H1 (cell line): ENCODE data around the gene CD99. TPM values are rescaled to one million over a fixed set of nuclear protein-coding genes. Genes with fewer than 3 reads are reported as not detected.

Experiments used
- CTCF ChIA-PET: fragments of 300-600 bp; sonication (Branson Sonifier 250); formaldehyde crosslinking; loops from one replicate; lab custom pipeline; 2021; ENCODE audit not compliant: partially characterized antibody; lab: Charles Lee
- POLR2A ChIA-PET: fragments of 300-600 bp; sonication (Branson Sonifier 250); formaldehyde crosslinking; loops from one replicate; lab custom pipeline; 2021; ENCODE audit warnings: inconsistent platforms; ENCODE audit not compliant: partially characterized antibody; lab: Charles Lee
- DNase-seq, 2 experiments: peaks; one replicate each; pipeline versions ENCODE4 v3.0.0 to v3.0.0-alpha.2; 2010 to 2022; ENCODE audit warnings: low spot score in 2 of 2, low read depth in 1 of 2, mixed read lengths in 1 of 2
- FAIRE-seq: peaks from 2 replicates; lab custom pipeline; 2011; peaks lifted over from hg19 to GRCh38; lab: Jason Lieb, UNC
- H2AFZ ChIP-seq: 2 replicates; pipeline ENCODE4 v1.8.1; 2012; ENCODE audit warnings: low read length, inconsistent platforms
- H2AK5ac ChIP-seq: 2 replicates; pipeline ENCODE4 v1.6.1; 2013; ENCODE audit warnings: low read depth, low read length
- H2BK120ac ChIP-seq: replicated peaks from 2 replicates; pipeline ENCODE3; 2013; ENCODE audit warnings: low read depth, low read length, inconsistent platforms
- H2BK12ac ChIP-seq: 2 replicates; pipeline ENCODE4 v1.6.1; 2013; ENCODE audit warnings: low read depth, low read length
- H2BK15ac ChIP-seq: 2 replicates; pipeline ENCODE4 v1.6.1; 2013; ENCODE audit warnings: low read length
- H2BK20ac ChIP-seq: 2 replicates; pipeline ENCODE4 v1.6.1; 2013; ENCODE audit warnings: low read length
- H2BK5ac ChIP-seq: 2 replicates; pipeline ENCODE4 v1.6.1; 2013; ENCODE audit warnings: low read depth, low read length
- H3K14ac ChIP-seq: 2 replicates; pipeline ENCODE4 v1.6.1; 2013; ENCODE audit warnings: inconsistent platforms; ENCODE audit not compliant: insufficient read length
- H3K18ac ChIP-seq: 2 replicates; pipeline ENCODE4 v1.6.1; 2013; ENCODE audit warnings: low read length; ENCODE audit errors: extremely low read depth
- H3K23ac ChIP-seq: 2 replicates; pipeline ENCODE4 v1.6.1; 2013; ENCODE audit warnings: inconsistent platforms; ENCODE audit not compliant: insufficient read length
- H3K23me2 ChIP-seq: 2 replicates; pipeline ENCODE4 v1.6.1; 2013; ENCODE audit warnings: low read depth, low read length
- H3K27ac ChIP-seq: 2 replicates; pipeline ENCODE4 v1.6.1; 2011; ENCODE audit warnings: low read depth, low read length, inconsistent platforms
- H3K27me3 ChIP-seq, 4 experiments: replicated peaks in 1 of 4; 1 replicate in 1 of 4; 2 replicates in 3 of 4; pipeline versions ENCODE4 v1.6.1 to v1.8.1; 2011 to 2013; ENCODE audit warnings: low read length in 3 of 4, mild to moderate bottlenecking in 3 of 4, inconsistent platforms in 2 of 4, mixed read lengths in 2 of 4, moderate library complexity in 1 of 4; ENCODE audit not compliant: control insufficient read depth in 3 of 4, insufficient read depth in 3 of 4; ENCODE audit errors: extremely low read depth in 1 of 4
- H3K36me3 ChIP-seq, 4 experiments: 2 replicates each; pipeline versions ENCODE4 v1.6.1 to v1.8.1; 2011 to 2013; ENCODE audit warnings: mild to moderate bottlenecking in 4 of 4, low read length in 3 of 4, moderate library complexity in 2 of 4, control low read depth in 1 of 4, inconsistent platforms in 1 of 4; ENCODE audit not compliant: insufficient read depth in 4 of 4, control insufficient read depth in 2 of 4
- H3K4ac ChIP-seq: replicated peaks from 2 replicates; pipeline ENCODE3; 2013; ENCODE audit warnings: low read length, low read depth, mixed read lengths, inconsistent platforms; ENCODE audit not compliant: insufficient read length
- H3K4me1 ChIP-seq, 4 experiments: replicated peaks in 1 of 4; 1 replicate in 1 of 4; 2 replicates in 3 of 4; pipeline versions ENCODE4 v1.6.1 to v1.8.1; 2011 to 2013; ENCODE audit warnings: low read length in 3 of 4, inconsistent platforms in 2 of 4, mixed read lengths in 1 of 4; ENCODE audit not compliant: insufficient read depth in 4 of 4, control insufficient read depth in 3 of 4
- H3K4me2 ChIP-seq, 2 experiments: 2 replicates each; pipeline versions ENCODE4 v1.6.1 to v1.8.1; 2011 to 2013; ENCODE audit warnings: low read depth in 2 of 2, low read length in 2 of 2, control low read depth in 1 of 2, inconsistent platforms in 1 of 2, mild to moderate bottlenecking in 1 of 2; ENCODE audit not compliant: insufficient read depth in 1 of 2
- H3K4me3 ChIP-seq, 4 experiments: fragments of 200-600, 300-600 bp in 1 of 4; sonication (generic), shearing (Covaris generic), sonication (Bioruptor Twin) in 1 of 4; 2 replicates each; pipeline versions ENCODE4 v1.5.1 to v1.8.1; 2011 to 2016; ENCODE audit warnings: low read length in 4 of 4, low read depth in 3 of 4, control low read depth in 2 of 4, inconsistent platforms in 2 of 4, mild to moderate bottlenecking in 2 of 4, mixed read lengths in 1 of 4, moderate library complexity in 1 of 4; ENCODE audit not compliant: insufficient read depth in 2 of 4; ENCODE audit errors: extremely low read depth in 1 of 4
- H3K56ac ChIP-seq: replicated peaks from 2 replicates; pipeline ENCODE3; 2013; ENCODE audit warnings: low read depth, mild to moderate bottlenecking, mixed read lengths, low read length, inconsistent platforms; ENCODE audit not compliant: insufficient read length
- H3K79me1 ChIP-seq: 2 replicates; pipeline ENCODE4 v1.6.1; 2013; ENCODE audit warnings: low read depth, low read length, control low read depth
- H3K79me2 ChIP-seq, 2 experiments: 2 replicates each; pipeline versions ENCODE4 v1.6.1 to v1.8.1; 2012 to 2013; ENCODE audit warnings: low read length in 2 of 2, mild to moderate bottlenecking in 2 of 2, inconsistent platforms in 1 of 2; ENCODE audit not compliant: insufficient read depth in 2 of 2, control insufficient read depth in 1 of 2
- H3K9ac ChIP-seq, 4 experiments: replicated peaks in 1 of 4; 1 replicate in 1 of 4; 2 replicates in 3 of 4; pipeline versions ENCODE4 v1.6.1 to v1.8.1; 2011 to 2013; ENCODE audit warnings: low read depth in 3 of 4, low read length in 3 of 4, control low read depth in 2 of 4, mild to moderate bottlenecking in 2 of 4, moderate library complexity in 2 of 4, inconsistent platforms in 1 of 4; ENCODE audit errors: extremely low read depth in 1 of 4
- H3K9me3 ChIP-seq, 2 experiments: 2 replicates each; pipeline versions ENCODE4 v1.6.1 to v1.8.1; 2012 to 2013; ENCODE audit warnings: mild to moderate bottlenecking in 2 of 2, moderate library complexity in 2 of 2, control low read depth in 1 of 2, inconsistent platforms in 1 of 2, low read depth in 1 of 2, low read length in 1 of 2, mixed read lengths in 1 of 2; ENCODE audit not compliant: insufficient read depth in 2 of 2
- H4K20me1 ChIP-seq, 2 experiments: replicated peaks in 1 of 2; 2 replicates each; pipeline versions ENCODE3 to v1.8.1; 2011 to 2013; ENCODE audit warnings: inconsistent platforms in 2 of 2, low read length in 2 of 2, mild to moderate bottlenecking in 1 of 2; ENCODE audit not compliant: insufficient read depth in 2 of 2, control insufficient read depth in 1 of 2
- H4K5ac ChIP-seq: 2 replicates; pipeline ENCODE4 v1.6.1; 2013; ENCODE audit warnings: low read length, low read depth, mixed read lengths, inconsistent platforms; ENCODE audit not compliant: insufficient read length
- H4K8ac ChIP-seq: 2 replicates; pipeline ENCODE4 v1.8.0; 2013; ENCODE audit warnings: mild to moderate bottlenecking, moderate library complexity, low read length, inconsistent platforms; ENCODE audit not compliant: insufficient read depth; ENCODE audit errors: extremely low read depth
- H4K91ac ChIP-seq: replicated peaks from 2 replicates; pipeline ENCODE3; 2013; ENCODE audit warnings: low read length, mixed read lengths, inconsistent platforms; ENCODE audit not compliant: insufficient read length
- GABPA ChIP-seq: IDR thresholded peaks from 2 replicates; pipeline ENCODE4 v1.6.1; 2011; ENCODE audit warnings: mild to moderate bottlenecking, low read length, moderate library complexity, borderline replicate concordance; ENCODE audit not compliant: insufficient read depth
- POLR2AphosphoS5 ChIP-seq: IDR thresholded peaks from 2 replicates; pipeline ENCODE4 v1.6.1; 2011; ENCODE audit warnings: low read depth, low read length
- USF2 ChIP-seq: IDR thresholded peaks from 2 replicates; pipeline ENCODE4 v1.6.1; 2011; ENCODE audit warnings: low read length, improper control_type of control experiment
- WGBS, 2 experiments: shearing (Covaris generic) in 1 of 2; methylation state at CpG; one replicate each; pipeline versions ENCODE4 v1.1.6 to v1.1.7; 2013 to 2015; ENCODE audit warnings: low lambda C conversion rate in 2 of 2, mixed read lengths in 2 of 2, inconsistent platforms in 1 of 2, low coverage in 1 of 2, missing lambda C conversion rate in 1 of 2; ENCODE audit not compliant: insufficient replicate concordance in 2 of 2, insufficient coverage in 1 of 2, insufficient read length in 1 of 2; ENCODE audit errors: extremely low coverage in 1 of 2, missing lambda C conversion rate in 1 of 2; 5-methylcytosine and 5-hydroxymethylcytosine counted together
- polyA plus RNA-seq, 7 experiments: library from polyadenylated mRNA; depleted of rRNA in 3 of 7; stranded (reverse) in 5 of 7; unstranded in 2 of 7; fragments of >200 nt in 5 of 7; fragments of 200-250 nt in 2 of 7; gene quantifications; 1 replicate in 5 of 7; 2 replicates in 1 of 7; 4 replicates in 1 of 7; pipeline versions ENCODE4 v1.2.1 to v1.2.3, GENCODE V29; 2011 to 2013; ENCODE audit warnings: missing spikeins in 2 of 7, mixed read lengths in 2 of 7
- total RNA-seq: library from RNA; stranded (reverse); fragmentation: NEBNext Ultra II Directional; extraction: Animal tissue kit (Norgen Biotek cat#: 25700); gene quantifications from 2 replicates; pipeline ENCODE4 v1.2.1, GENCODE V29; 2021

The CD99 gene
- total and polyA plus RNA-seq, 2 of the 8 experiments (the other 6 are each of a cell fraction or from before 2014, with no cell fraction given) = 30.1 to 47.8 TPM

- 78% methylated on average over 5 of the region's 5 CpGs; no CpG with 5 or more reads in 1 of the 2 experiments for WGBS, 2 experiments
Observed at GRCh38 chrX:2685886-2686285, 5.2 kb upstream of the CD99 start.

More at GRCh38 chrX:2685886-2686285, 5.2 kb upstream of the CD99 start:
- Histone ChIP-seq H3K36me3 (no peaks in the 10 kb centered on the region), H3K9ac (no peak overlapping the region), H3K27ac (no peak overlapping the region), H4K91ac (no peak overlapping the region), H2BK20ac (no peak overlapping the region), H3K23me2 (peaks cover 4% of the 10 kb centered on the region; the same call in 1 of the 2 replicates), H3K56ac (no peak overlapping the region), H3K4me2 (no peak overlapping the region), H4K20me1 (no peaks in the 10 kb centered on the region), H4K8ac (no peak overlapping the region), H3K27me3 (peaks cover 0 to 10% (median 6%) of the 10 kb centered on the region in 4 experiments; a peak in 5 of 7 replicates), H3K18ac (no peak overlapping the region), H3K4ac (no peak overlapping the region), H3K79me2 (no peaks in the 10 kb centered on the region), H3K4me1 (peaks cover 0 to 2% (median under 1%) of the 10 kb centered on the region in 4 experiments; a peak in 1 of 7 replicates), H2AFZ (no peak overlapping the region), H3K4me3 (no peak overlapping the region), H2BK12ac (no peak overlapping the region), H4K5ac (no peak overlapping the region), H3K14ac (no peak overlapping the region), H2BK15ac (no peak overlapping the region), H3K79me1 (no peaks in the 10 kb centered on the region), H2BK5ac (no peak overlapping the region), H3K9me3 (no peaks in the 10 kb centered on the region), H2AK5ac (no peak overlapping the region), H3K23ac (no peak overlapping the region), H2BK120ac (no peak overlapping the region)
- CTCF ChIA-PET = no interaction called here
- DNase-seq (no peak), FAIRE-seq (no peak)
- no peak for TF ChIP-seq GABPA
- no peak for TF ChIP-seq POLR2AphosphoS5
- TF ChIP-seq USF2 = no peak
- POLR2A ChIA-PET = no interaction called here
